IPS-15b (cell line): Measurements from ENCODE around the gene MRTFA.
"Not testable (repeated sequence)": the region's sequence is repeated elsewhere in the genome, so short reads cannot be mapped to it uniquely, and the experiment has no call there.

ENCODE experiments used
- H3K27me3 ChIP-seq: one replicate; pipeline ENCODE4 v1.6.1; 2013; ENCODE audit warnings: low read length; ENCODE audit not compliant: control insufficient read depth, insufficient read depth
- H3K36me3 ChIP-seq: one replicate; pipeline ENCODE4 v1.6.1; 2013; ENCODE audit warnings: low read length; ENCODE audit not compliant: control insufficient read depth, insufficient read depth
- H3K4me1 ChIP-seq: one replicate; pipeline ENCODE4 v1.6.1; 2013; ENCODE audit warnings: mild to moderate bottlenecking, low read length; ENCODE audit not compliant: control insufficient read depth, insufficient read depth
- H3K4me3 ChIP-seq: one replicate; pipeline ENCODE4 v1.5.1; 2013; ENCODE audit warnings: low read depth, low read length
- H3K9ac ChIP-seq: one replicate; pipeline ENCODE4 v1.6.1; 2013; ENCODE audit warnings: low read depth, mild to moderate bottlenecking, low read length
- H3K9me3 ChIP-seq: one replicate; pipeline ENCODE4 v1.6.1; 2013; ENCODE audit warnings: mild to moderate bottlenecking, low read length; ENCODE audit not compliant: control insufficient read depth, insufficient read depth

The MRTFA gene

DNA sequence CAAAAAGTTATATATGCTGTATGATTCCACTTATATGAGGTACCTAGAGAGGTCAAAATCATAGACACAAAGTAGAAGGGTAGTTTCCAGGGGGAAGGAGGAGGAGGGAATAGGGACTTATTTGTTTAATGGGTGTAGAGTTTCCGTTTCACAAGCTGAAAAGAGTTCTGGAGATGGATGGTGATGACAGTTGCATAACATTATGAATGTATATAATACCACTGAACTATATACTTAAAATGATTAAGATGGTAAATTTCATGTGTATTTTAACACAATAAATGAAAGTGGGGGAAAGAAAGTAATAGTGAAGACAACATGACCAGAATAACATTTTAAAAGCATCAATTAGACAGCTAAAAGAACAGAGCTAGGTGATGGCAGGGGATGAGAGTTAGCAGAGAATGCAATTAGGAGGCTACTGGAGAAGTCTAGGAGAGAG, 51.2 kb downstream of the MRTFA start:
- Histone ChIP-seq H3K27me3 (no peaks in the 10 kb centered on the region), H3K4me3 (no peak overlapping the region), H3K9me3 (peaks cover 3% of the 10 kb centered on the region), H3K36me3 (peaks cover 2% of the 10 kb centered on the region), H3K9ac (no peak overlapping the region), H3K4me1 (no peaks in the 10 kb centered on the region)

DNA sequence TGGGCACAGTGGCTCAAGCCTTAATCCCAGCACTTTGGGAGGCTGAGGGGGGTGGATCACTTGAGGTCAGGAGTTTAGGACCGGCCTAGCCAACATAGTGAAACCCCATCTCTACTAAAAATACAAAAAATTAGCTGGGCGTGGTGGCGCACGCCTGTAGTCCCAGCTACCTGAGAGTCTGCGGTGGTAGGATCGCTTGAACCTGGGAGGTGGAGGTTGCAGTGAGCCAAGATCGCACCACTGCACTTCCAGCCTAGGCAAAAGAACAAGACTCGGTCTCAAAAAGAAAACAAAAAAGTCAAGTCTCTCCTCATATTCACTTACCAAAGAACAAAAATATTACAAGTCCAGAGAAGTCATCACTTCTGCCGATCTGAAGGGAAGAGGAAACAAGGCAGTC, 51.8 kb downstream of the MRTFA start:
- H3K9me3 ChIP-seq, H3K4me3 ChIP-seq, H3K4me1 ChIP-seq, H3K9ac ChIP-seq, H3K27me3 ChIP-seq, H3K36me3 ChIP-seq: not testable (repeated sequence)

DNA sequence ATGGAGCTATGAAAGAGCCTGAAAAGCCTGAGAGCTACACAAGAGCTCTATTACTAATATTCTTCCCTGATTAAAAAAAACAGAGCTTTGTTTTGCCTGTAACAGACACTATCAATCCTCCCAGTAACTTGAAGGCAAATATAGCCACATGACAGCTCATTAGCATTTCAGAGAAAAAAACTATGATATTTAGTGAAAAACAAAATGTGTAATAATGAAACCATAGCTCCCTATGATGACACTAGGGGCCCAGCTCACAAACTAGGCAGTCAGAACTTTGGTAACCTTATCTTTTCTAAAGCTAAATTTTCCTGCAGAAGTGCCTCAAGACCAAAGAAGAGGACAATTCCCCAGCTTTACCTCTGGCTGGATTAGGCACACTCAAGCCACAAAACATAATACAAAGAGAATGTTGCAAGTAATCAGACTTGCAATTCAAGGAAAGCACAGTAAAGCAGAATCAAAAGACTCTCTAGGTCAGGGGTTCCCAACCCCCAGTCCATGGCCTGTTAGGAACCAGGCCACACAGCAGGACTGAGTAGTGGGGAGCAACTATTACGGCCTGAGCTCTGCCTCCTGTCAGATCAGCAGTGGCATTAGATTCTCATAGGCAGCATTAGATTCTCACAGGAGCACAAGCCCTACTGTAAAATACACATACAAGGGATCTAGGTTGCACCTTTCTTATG, 53.3 kb downstream of the MRTFA start:
- Histone ChIP-seq H3K27me3 (no peaks in the 10 kb centered on the region), H3K4me1 (peaks cover 2% of the 10 kb centered on the region), H3K36me3 (peaks cover 2% of the 10 kb centered on the region), H3K9ac (no peak overlapping the region), H3K9me3 (peaks cover 3% of the 10 kb centered on the region), H3K4me3 (no peak overlapping the region)

DNA sequence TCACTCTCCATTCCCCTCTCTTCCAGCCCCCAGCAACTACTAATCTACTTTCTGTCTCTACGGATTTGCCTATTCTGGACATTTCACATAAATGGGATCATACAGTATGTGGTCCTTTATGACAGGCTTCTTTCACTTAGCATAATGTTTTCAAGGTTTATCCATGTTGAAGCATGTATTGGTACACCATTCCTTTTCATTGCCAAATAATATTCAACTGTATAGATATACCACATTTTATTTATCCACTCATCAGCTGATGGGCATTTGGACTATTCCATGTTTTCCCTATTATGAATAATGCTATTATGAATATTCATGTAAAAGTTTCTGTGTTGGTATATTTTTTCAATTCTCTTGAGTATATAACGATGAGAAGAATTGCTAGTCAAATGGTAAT, 54.5 kb downstream of the MRTFA start:
- H3K4me1 ChIP-seq, result peaks cover 2% of the 10 kb centered on the region
- H3K27me3 ChIP-seq, result no peaks in the 10 kb centered on the region
- no peak overlapping the region for H3K9ac ChIP-seq
- peaks cover 3% of the 10 kb centered on the region for H3K9me3 ChIP-seq
- H3K36me3 ChIP-seq, result peaks cover 2% of the 10 kb centered on the region
- no peak overlapping the region for H3K4me3 ChIP-seq

DNA sequence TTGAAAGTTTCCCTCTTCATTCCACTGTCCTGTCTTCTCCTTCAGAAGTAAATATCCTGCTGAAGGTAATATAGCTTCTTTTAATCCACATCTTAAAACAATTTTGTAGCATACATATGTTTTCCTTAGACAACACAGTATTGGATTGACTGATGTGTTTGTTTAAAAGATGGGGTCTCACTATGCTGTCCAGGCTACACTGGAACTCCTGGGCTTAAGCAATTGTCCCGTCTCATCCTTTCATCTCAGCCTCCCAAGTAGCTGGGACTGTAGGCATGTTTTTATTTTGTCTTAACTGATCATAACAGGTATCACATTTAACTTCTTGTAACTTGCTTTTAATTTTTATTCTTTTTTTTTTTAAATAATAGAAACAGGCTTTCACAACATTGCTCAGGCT, 55.9 kb downstream of the MRTFA start:
- Histone ChIP-seq H3K9ac (no peak overlapping the region), H3K4me3 (no peak overlapping the region), H3K36me3 (peaks cover 2% of the 10 kb centered on the region), H3K27me3 (no peaks in the 10 kb centered on the region), H3K4me1 (peaks cover 2% of the 10 kb centered on the region), H3K9me3 (peaks cover 3% of the 10 kb centered on the region)

DNA sequence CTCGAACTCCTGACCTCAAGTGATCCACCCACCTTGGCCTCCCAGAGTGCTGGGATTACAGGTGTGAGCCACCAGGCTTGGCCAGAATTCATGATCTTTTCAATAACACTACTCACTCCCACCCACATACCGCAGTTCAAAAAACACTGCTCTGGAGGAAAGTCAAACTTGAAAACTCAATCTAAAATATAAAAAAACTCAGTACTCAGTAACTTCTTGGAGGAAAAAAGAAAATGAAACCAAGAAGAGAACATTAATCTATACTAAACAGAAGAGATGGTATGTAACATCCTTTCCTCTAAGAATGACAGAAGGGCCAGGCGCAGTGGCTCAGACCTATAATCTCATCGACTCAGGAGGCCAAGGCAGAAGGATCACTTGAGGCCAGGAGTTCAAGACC, 58.3 kb downstream of the MRTFA start:
- Histone ChIP-seq H3K9ac (no peak overlapping the region), H3K4me3 (no peak overlapping the region), H3K9me3 (no peaks in the 10 kb centered on the region), H3K4me1 (peaks cover 2% of the 10 kb centered on the region), H3K27me3 (no peaks in the 10 kb centered on the region), H3K36me3 (no peaks in the 10 kb centered on the region)

DNA sequence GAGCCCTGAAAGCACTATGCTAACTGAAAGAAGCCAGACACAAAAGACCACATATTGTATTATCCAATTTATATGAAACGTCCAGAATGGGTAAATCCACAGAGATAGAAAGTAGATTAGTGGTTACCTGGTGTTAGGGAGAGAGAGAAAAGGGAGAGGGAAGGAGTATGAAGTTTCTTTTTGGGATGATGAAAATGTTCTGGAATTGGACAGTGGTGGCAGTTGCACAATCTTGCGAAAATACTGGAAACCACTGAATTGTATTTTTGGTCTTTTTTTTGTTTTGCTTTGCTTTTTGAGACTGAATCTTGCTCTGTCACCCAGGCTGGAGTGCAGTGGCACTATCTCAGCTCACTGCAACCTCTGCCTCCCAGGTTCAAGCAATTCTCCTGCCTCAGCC, 63.5 kb downstream of the MRTFA start:
- Histone ChIP-seq H3K36me3 (no peaks in the 10 kb centered on the region), H3K4me3 (no peak overlapping the region), H3K9me3 (peaks cover 9% of the 10 kb centered on the region), H3K9ac (no peak overlapping the region), H3K4me1 (peaks cover 2% of the 10 kb centered on the region), H3K27me3 (no peaks in the 10 kb centered on the region)

DNA sequence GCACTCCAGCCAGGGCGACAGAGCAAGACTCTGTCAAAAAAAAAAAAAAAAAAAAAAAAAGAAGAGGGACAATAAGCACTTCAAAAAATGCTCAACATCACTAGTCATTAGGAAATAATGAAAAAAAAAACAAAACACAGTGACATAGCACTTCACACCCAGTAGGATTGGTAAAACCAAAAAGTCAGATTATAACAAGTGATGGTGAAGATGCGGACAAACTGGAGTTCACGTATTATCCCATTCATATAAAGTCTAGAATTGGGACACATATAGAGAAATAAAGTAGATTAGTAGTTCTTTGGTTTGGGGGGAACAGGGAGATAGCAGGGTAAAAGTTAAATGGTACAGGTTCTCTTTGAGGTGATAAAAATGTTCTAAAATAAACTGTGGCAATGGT, 64.6 kb downstream of the MRTFA start:
- Histone ChIP-seq H3K4me1 (peaks cover 3% of the 10 kb centered on the region), H3K36me3 (no peaks in the 10 kb centered on the region), H3K4me3 (no peak overlapping the region), H3K27me3 (no peaks in the 10 kb centered on the region), H3K9ac (no peak overlapping the region), H3K9me3 (peaks cover 9% of the 10 kb centered on the region)

DNA sequence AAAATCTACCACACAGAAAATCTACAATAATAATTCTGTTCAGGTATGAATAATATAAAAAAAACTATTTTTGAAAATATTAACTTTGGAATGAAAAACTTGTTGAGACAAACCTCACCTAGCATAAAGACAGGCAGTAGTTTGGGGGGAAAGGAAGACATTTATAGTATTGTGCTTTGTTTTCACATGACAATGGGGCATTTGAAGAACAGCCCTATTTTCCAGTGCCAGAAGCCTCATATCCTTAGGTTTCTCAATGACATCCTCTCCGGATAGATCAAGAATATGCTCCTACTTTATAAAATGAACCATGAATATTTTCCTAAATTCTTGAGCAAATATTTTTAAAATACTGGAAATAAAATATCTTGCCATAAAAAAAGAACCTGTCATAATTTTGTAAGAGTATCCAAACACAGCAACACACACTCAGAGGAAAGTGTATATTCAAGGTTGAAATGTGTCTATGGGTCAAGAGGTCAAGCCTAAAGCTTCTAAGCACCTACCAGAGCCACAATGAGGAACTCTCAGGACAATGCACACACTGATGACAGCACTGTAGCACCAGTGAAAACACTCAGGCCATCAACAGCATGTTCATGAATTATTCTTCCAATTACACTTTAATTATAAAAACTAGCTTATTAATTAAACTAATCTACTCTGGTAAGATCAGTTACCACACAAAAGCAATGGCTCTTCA, 68.7 kb downstream of the MRTFA start:
- Histone ChIP-seq H3K36me3 (no peaks in the 10 kb centered on the region), H3K27me3 (no peaks in the 10 kb centered on the region), H3K4me3 (no peak overlapping the region), H3K9me3 (peaks cover 9% of the 10 kb centered on the region), H3K4me1 (peaks cover 6% of the 10 kb centered on the region), H3K9ac (no peak overlapping the region)

DNA sequence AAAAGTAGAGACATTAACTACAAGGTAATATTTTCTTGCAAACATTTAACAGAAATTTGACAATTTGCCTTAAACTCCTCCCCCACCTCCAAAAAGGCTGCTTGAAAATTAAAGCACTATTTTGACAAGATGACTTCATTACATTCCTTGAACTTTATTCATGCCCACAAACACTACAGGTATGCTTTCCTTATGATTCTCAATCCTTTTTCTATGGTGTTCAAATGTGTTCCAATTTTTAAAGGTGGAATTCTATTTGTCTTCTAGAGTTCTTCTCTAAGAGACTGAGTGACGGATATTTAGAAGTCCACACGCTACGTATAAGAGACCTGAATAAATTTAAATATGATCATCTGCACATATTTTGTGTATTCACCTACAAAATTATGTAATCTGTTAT, 69.4 kb downstream of the MRTFA start:
- Histone ChIP-seq H3K36me3 (no peaks in the 10 kb centered on the region), H3K27me3 (no peaks in the 10 kb centered on the region), H3K4me1 (peaks cover 6% of the 10 kb centered on the region)

DNA sequence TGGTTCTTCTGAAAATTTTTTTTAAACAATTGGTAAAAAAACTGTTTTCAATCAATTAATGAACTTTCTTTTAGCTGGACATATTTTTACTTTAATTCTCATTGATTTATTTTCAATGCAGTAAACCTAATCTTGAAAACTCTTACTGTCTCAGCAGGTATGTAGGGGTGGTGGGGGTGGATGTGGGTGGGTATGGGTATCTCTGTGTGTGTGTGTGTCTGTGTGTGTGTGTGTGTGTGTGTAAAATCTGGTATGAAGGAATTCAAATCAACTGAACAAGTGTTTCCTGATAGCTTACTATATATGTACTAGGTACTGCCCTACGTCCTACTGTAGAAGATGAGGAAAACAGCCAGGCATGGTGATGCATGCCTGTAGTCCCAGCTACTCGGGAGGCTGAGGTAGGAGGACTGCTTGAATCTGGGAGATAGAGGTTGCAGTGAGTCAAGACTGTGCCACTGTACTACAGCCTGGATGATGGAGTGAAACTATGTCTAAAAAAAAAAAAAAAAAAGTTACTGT, 75.5 kb downstream of the MRTFA start:
- H3K9ac ChIP-seq, result no peak overlapping the region
- no peaks in the 10 kb centered on the region for H3K27me3 ChIP-seq
- peaks cover 3% of the 10 kb centered on the region for H3K4me1 ChIP-seq
- no peaks in the 10 kb centered on the region for H3K9me3 ChIP-seq
- H3K36me3 ChIP-seq, result no peaks in the 10 kb centered on the region
- H3K4me3 ChIP-seq, result no peak overlapping the region

More for the DNA sequence above, 69.4 kb downstream of the MRTFA start:
- H3K4me3 ChIP-seq, result no peak overlapping the region
- H3K9me3 ChIP-seq, result peaks cover 4% of the 10 kb centered on the region
- H3K9ac ChIP-seq, result no peak overlapping the region

DNA sequence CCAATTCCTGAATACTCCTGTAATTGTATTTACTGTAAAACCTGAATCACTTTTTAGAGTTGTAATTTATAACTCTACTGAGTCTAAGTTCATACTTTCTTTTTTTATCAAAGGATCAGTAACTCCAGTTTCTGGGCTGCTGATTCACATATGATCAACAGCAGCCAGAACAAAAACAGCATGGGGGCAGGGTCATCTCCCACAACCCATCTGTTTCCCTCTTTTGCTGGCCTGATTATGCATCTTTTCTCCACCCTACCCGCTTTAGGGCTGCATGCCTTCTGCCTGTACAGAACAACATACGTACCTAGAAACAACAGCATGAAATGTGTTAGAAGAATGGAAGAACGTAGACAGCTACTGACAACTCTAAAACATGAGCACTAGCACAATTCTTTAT, 76.0 kb downstream of the MRTFA start:
- no peaks in the 10 kb centered on the region for H3K27me3 ChIP-seq
- H3K4me1 ChIP-seq, result peaks cover 3% of the 10 kb centered on the region
- no peak overlapping the region for H3K4me3 ChIP-seq
- no peak overlapping the region for H3K9ac ChIP-seq
- no peaks in the 10 kb centered on the region for H3K36me3 ChIP-seq
- H3K9me3 ChIP-seq, result no peaks in the 10 kb centered on the region
